ENCODE data around the gene UBE3B.

UBE3B gene

GRCh38 chr12:109567296-109567695, 89.9 kb downstream of the UBE3B start:
- TF ChIP-seq EZH2 (IDR thresholded peaks at IDR 0.05; ENCODE audit: borderline replicate concordance, low read length) (no peak), CTCF (IDR thresholded peaks at IDR 0.05; ENCODE audit: low read length) (no peak)
- H3K4me2 ChIP-seq (ENCODE audit: low read length): no peak overlapping the region
- H3K36me3 ChIP-seq (ENCODE audit: insufficient read depth, low read length): peaks cover 33% of the 10 kb centered on the region

GRCh38 chr12:109567967-109568366, 90.5 kb downstream of the UBE3B start:
- Histone ChIP-seq H3K27ac (ENCODE audit: low read depth, low read length, poor library complexity, severe bottlenecking) (no peak overlapping the region), H3K9me2 (ENCODE audit: low read depth, low read length) (no peaks in the 10 kb centered on the region), H3K9me3 (ENCODE audit: low read length) (no peaks in the 10 kb centered on the region), H2AFZ (ENCODE audit: low read length) (no peak overlapping the region), H3F3A (ENCODE audit: insufficient read depth, low read length) (no peaks in the 10 kb centered on the region), H3K9ac (ENCODE audit: low read length) (no peak overlapping the region), H3K79me2 (ENCODE audit: insufficient read depth, low read length) (no peaks in the 10 kb centered on the region), H3K4me1 (ENCODE audit: insufficient read depth, low read length, severe bottlenecking) (peaks cover 6% of the 10 kb centered on the region), H3K4me3 (ENCODE audit: low read depth, low read length, poor library complexity, severe bottlenecking) (no peak overlapping the region), H4K20me1 (ENCODE audit: insufficient read depth, low read length) (no peaks in the 10 kb centered on the region), H3K36me3 (ENCODE audit: insufficient read depth, low read length) (peaks cover 26% of the 10 kb centered on the region), H3K27me3 (ENCODE audit: insufficient read depth, low read length) (no peaks in the 10 kb centered on the region), H3K4me2 (ENCODE audit: low read length) (no peak overlapping the region)
- TF ChIP-seq CTCF (IDR thresholded peaks at IDR 0.05; ENCODE audit: low read length) (no peak), EZH2 (IDR thresholded peaks at IDR 0.05; ENCODE audit: borderline replicate concordance, low read length) (no peak)

More at GRCh38 chr12:109567296-109567695, 89.9 kb downstream of the UBE3B start:
- Histone ChIP-seq H3K79me2 (ENCODE audit: insufficient read depth, low read length) (no peaks in the 10 kb centered on the region), H4K20me1 (ENCODE audit: insufficient read depth, low read length) (no peaks in the 10 kb centered on the region), H3K9ac (ENCODE audit: low read length) (no peak overlapping the region), H3K9me2 (ENCODE audit: low read depth, low read length) (no peaks in the 10 kb centered on the region), H3F3A (ENCODE audit: insufficient read depth, low read length) (no peaks in the 10 kb centered on the region), H3K4me3 (ENCODE audit: low read depth, low read length, poor library complexity, severe bottlenecking) (no peak overlapping the region), H3K27ac (ENCODE audit: low read depth, low read length, poor library complexity, severe bottlenecking) (no peak overlapping the region), H2AFZ (ENCODE audit: low read length) (no peak overlapping the region), H3K9me3 (ENCODE audit: low read length) (no peaks in the 10 kb centered on the region), H3K27me3 (ENCODE audit: insufficient read depth, low read length) (no peaks in the 10 kb centered on the region), H3K4me1 (ENCODE audit: insufficient read depth, low read length, severe bottlenecking) (peaks cover under 1% of the 10 kb centered on the region)

GRCh38 chr12:109568486-109568885, 91.1 kb downstream of the UBE3B start:
- Histone ChIP-seq H3K27me3 (ENCODE audit: insufficient read depth, low read length) (no peaks in the 10 kb centered on the region), H3K36me3 (ENCODE audit: insufficient read depth, low read length) (peaks cover 21% of the 10 kb centered on the region), H3K27ac (ENCODE audit: low read depth, low read length, poor library complexity, severe bottlenecking) (no peak overlapping the region), H3K9me3 (ENCODE audit: low read length) (no peaks in the 10 kb centered on the region), H3K9me2 (ENCODE audit: low read depth, low read length) (no peaks in the 10 kb centered on the region), H3F3A (ENCODE audit: insufficient read depth, low read length) (no peaks in the 10 kb centered on the region), H3K79me2 (ENCODE audit: insufficient read depth, low read length) (no peaks in the 10 kb centered on the region), H3K4me1 (ENCODE audit: insufficient read depth, low read length, severe bottlenecking) (peaks cover 6% of the 10 kb centered on the region), H3K4me2 (ENCODE audit: low read length) (no peak overlapping the region), H3K9ac (ENCODE audit: low read length) (no peak overlapping the region), H3K4me3 (ENCODE audit: low read depth, low read length, poor library complexity, severe bottlenecking) (no peak overlapping the region), H4K20me1 (ENCODE audit: insufficient read depth, low read length) (no peaks in the 10 kb centered on the region), H2AFZ (ENCODE audit: low read length) (no peak overlapping the region)
- TF ChIP-seq EZH2 (IDR thresholded peaks at IDR 0.05; ENCODE audit: borderline replicate concordance, low read length) (no peak), CTCF (IDR thresholded peaks at IDR 0.05; ENCODE audit: low read length) (no peak)

Measured in OCI-LY1 (cell line).